ENCODE data around the gene CETP. TPM values are rescaled to one million over a fixed set of nuclear protein-coding genes. Genes with fewer than 3 reads are reported as not detected.
"Not testable (repeated sequence)": the region's sequence is repeated elsewhere in the genome, so short reads cannot be mapped to it uniquely, and the experiment has no call there.

The CETP gene
- total RNA-seq, 1 experiment from 2014 or later, result not detected

DNA sequence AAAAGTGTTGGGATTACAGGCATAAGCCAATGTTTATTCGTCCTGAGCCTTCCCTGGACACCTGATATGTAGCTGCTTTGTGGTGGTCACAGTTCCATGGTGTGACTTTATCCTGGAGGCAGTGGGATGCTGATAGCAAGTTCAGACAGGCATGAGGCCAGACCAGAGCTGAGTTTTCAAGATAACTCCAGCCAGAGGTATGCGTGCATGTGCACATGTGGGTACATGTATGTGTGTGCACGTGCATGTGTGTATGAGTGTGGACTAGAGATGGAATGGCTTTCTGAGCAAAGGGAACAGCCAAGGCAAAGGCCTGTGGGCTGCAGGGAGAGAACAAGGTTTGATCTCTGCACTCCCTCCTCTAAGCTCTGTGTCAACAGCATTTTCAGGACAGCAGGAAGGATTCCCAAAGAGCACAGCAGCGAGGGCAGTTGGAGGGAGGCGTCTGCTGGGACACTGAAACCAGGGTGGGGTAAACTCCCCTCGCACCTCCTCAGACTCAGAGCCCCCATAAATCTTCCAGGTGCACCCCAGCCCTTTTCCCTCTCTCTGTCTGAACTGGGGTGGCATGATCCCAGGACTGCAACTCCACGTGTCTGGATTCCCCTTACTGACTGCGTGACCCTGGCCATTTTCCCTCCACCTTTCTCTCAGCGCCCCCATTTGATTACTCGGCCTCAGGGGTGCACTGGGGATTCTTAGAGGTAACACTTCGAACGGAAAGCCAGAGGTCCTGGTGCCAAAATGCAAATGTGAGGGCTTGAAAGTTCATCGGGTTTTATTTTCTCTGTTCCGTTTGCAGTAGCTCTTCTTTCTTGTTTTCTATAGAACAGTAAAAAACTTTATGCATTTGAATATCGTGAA, 42.9 kb downstream of the CETP start:
- DNase-seq (ENCODE audit: low read depth), result no peak

GRCh38 chr16:57005597-57005996, 43.8 kb downstream of the CETP start:
- DNase-seq (ENCODE audit: low read depth); in situ Hi-C loops (cut with HindIII; ENCODE audit: low pct_unique_long_range_greater_than_20kb, low sequenced_read_pairs): not testable (repeated sequence)

More for the DNA sequence above, 42.9 kb downstream of the CETP start:
- in situ Hi-C loops (cut with HindIII; ENCODE audit: low pct_unique_long_range_greater_than_20kb, low sequenced_read_pairs), result no loop called here

GRCh38 chr16:57007050-57007449, 45.3 kb downstream of the CETP start:
- in situ Hi-C loops (cut with HindIII; ENCODE audit: low pct_unique_long_range_greater_than_20kb, low sequenced_read_pairs), result no loop called here
- DNase-seq (ENCODE audit: low read depth), result no peak

- in situ Hi-C loops (cut with HindIII; ENCODE audit: low pct_unique_long_range_greater_than_20kb, low sequenced_read_pairs), result no loop called here
- DNase-seq (ENCODE audit: low read depth), result no peak
Measured at GRCh38 chr16:57007530-57007929, 45.8 kb downstream of the CETP start.

GRCh38 chr16:57008440-57008839, 46.7 kb downstream of the CETP start:
- in situ Hi-C loops (cut with HindIII; ENCODE audit: low pct_unique_long_range_greater_than_20kb, low sequenced_read_pairs), result no loop called here
- DNase-seq (ENCODE audit: low read depth), result no peak

GRCh38 chr16:57009643-57010170, 48.0 kb downstream of the CETP start:
- in situ Hi-C loops (cut with HindIII; ENCODE audit: low pct_unique_long_range_greater_than_20kb, low sequenced_read_pairs), result no loop called here
- DNase-seq (ENCODE audit: low read depth), result no peak

- in situ Hi-C loops (cut with HindIII; ENCODE audit: low pct_unique_long_range_greater_than_20kb, low sequenced_read_pairs), result no loop called here
- no peak for DNase-seq (ENCODE audit: low read depth)
Measured at GRCh38 chr16:57012353-57012752, 50.6 kb downstream of the CETP start.

DNA sequence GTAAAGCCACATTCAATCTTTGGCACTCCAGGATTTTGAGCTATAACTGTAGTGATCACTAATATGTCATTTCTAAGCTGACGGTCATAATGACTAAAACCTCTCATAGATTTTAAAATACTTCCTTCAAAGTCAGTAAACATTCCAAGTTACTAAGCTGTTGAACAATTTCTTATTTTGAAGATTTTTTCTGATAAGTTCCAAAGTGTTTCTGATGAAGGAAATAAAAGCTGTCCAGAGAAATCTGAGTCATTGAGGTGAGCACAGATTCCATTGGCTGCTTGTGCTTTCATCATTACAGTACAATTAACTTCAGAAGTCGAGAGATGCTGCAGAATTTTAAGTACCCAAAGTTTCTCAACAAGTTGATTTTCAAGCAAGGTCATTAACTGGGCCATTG, 51.5 kb downstream of the CETP start:
- no peak for DNase-seq (ENCODE audit: low read depth)
- in situ Hi-C loops (cut with HindIII; ENCODE audit: low pct_unique_long_range_greater_than_20kb, low sequenced_read_pairs), result no loop called here

DNA sequence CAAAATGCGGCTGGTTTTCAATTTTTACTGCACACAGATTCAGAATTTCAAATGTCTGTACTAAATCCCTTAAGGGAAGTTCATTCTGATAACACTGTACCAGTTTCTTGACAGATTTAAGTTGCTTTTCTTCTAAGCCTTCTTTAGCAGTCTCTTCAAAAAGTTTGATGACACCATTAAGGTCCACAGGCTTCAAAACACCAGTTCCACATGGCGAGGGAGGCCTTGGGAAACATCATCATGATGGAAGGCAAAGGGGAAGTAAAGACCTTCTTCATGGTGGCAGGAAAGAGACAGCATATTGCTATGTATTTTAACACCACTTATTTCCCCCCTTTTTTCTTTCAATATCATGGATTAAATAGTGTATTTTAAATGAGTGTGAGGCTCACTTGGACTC, 52.2 kb downstream of the CETP start:
- DNase-seq (ENCODE audit: low read depth), result no peak
- in situ Hi-C loops (cut with HindIII; ENCODE audit: low pct_unique_long_range_greater_than_20kb, low sequenced_read_pairs), result no loop called here

GRCh38 chr16:57016301-57016700, 54.6 kb downstream of the CETP start:
- DNase-seq (ENCODE audit: low read depth), result no peak
- in situ Hi-C loops (cut with HindIII; ENCODE audit: low pct_unique_long_range_greater_than_20kb, low sequenced_read_pairs), result no loop called here

DNA sequence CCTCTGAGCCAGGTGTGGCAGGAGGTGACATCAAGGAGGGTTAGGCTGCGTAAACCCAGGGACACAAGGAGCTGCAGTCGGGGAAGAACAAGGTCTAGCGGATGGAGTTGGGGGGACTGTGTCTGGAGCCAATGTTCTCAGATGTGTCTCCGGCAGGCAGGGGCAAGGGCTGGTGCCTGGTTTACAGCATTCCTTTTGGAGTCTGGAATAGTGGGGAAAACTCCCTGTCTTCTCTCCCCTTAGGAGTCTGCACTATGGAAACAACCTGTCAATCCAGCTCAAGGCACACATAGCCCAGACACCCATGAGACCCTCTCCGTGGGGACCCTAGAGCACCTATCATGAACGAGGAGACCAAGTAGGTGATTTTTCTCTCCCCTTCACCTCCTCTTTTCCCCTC, 55.1 kb downstream of the CETP start:
- DNase-seq (ENCODE audit: low read depth), result no peak
- in situ Hi-C loops (cut with HindIII; ENCODE audit: low pct_unique_long_range_greater_than_20kb, low sequenced_read_pairs), result no loop called here

DNA sequence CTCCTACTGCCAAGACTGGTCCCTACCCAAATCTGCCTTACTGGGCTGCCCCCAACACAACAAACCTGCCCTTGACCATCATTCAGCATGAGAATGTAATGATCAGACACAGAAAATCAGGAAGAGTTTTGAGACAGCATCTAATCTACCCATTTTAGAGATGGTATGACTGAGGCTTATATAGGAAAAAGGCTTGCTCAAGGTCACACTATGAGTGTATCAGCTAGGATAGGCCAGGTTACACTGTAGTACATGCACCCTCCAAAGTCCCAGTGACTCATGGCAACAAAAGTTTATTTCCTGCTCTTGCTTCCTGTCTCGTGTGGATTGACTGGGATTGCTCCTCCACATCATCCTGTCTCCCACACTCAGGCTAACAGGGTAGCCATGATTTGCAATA, 55.5 kb downstream of the CETP start:
- in situ Hi-C loops (cut with HindIII; ENCODE audit: low pct_unique_long_range_greater_than_20kb, low sequenced_read_pairs), result no loop called here
- no peak for DNase-seq (ENCODE audit: low read depth)

DNA sequence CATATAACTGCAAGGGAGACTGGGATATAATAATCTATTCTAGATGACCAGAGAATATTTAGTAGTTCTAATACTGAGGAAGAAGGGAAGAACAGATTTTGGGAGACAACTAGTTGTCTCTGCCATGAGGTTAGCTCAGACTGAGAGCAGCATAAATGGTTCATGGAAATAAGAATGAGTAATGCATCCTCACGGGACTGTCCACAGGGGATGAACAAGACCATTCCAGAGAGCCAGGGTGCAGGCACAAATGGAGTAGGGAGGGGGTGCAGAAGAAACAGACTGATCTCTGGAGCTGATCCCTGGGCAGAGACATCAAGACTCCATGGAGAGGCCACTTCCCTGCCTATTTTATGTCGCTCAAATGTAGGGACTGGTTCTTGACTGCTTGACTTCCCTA, 58.0 kb downstream of the CETP start:
- no peak for DNase-seq (ENCODE audit: low read depth)
- in situ Hi-C loops (cut with HindIII; ENCODE audit: low pct_unique_long_range_greater_than_20kb, low sequenced_read_pairs), result no loop called here

- DNase-seq (ENCODE audit: low read depth), result no peak
- in situ Hi-C loops (cut with HindIII; ENCODE audit: low pct_unique_long_range_greater_than_20kb, low sequenced_read_pairs), result no loop called here
Measured at GRCh38 chr16:57020651-57021050, 58.9 kb downstream of the CETP start.

GRCh38 chr16:57021757-57022156, 60.0 kb downstream of the CETP start:
- in situ Hi-C loops (cut with HindIII; ENCODE audit: low pct_unique_long_range_greater_than_20kb, low sequenced_read_pairs), result no loop called here

DNA sequence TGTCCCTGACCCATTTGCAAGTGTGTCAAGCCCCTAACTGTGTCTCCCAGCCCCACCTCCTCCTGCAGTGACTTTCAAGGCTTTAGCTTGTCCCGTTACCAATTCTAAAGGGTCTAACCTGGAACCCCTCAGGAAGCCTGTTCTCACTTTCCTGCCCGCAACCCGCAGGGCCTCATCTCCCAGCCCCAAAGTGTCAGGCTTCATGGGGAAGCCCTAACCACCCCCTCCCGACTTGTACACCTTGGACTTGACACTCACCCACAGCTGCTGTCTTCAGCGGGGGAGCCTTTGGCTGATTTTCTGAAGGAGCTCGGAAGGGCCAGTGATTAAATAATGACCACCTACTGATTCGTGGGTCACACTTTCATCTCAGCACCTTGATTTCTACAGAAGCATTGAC, 60.7 kb downstream of the CETP start:
- in situ Hi-C loops (cut with HindIII; ENCODE audit: low pct_unique_long_range_greater_than_20kb, low sequenced_read_pairs), result no loop called here
- no peak for DNase-seq (ENCODE audit: low read depth)

More at GRCh38 chr16:57021757-57022156, 60.0 kb downstream of the CETP start:
- no peak for DNase-seq (ENCODE audit: low read depth)

DNA sequence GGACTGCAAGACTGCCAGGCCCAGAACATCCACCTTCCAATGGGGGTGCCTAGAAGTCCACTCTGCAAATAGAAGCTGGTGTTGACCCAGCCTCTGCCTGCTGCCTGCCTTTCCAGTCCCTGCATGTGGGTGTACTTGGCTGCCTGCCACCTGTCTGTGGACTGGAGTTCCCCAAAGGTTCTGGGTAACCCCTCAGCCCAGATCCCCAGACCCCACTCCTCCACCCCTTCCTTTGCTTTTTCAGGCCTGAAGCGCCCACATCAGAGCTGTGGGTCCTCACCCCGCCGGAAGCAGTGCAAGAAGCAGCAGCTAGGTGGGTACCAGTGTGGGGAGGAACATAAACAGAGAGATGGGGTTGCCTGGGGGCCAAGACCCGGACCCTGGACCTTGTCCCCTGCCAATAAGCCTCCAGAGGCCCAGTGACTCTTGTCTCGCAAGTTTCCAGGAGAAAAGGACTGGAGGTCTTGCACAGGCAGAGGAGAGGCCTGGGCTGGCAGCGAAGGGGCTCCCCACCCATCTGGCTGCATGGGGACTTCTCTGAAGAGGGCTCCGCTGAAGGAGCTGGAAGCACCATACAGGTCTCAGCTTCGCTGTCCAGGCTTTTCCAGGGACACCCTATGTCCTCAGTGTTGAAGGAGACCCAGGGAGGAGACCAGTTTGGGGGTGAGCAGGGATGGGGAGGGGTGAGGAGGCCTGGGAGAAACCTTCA, 61.9 kb downstream of the CETP start:
- in situ Hi-C loops (cut with HindIII; ENCODE audit: low pct_unique_long_range_greater_than_20kb, low sequenced_read_pairs), result no loop called here
- DNase-seq (ENCODE audit: low read depth), result no peak

- in situ Hi-C loops (cut with HindIII; ENCODE audit: low pct_unique_long_range_greater_than_20kb, low sequenced_read_pairs), result no loop called here
Measured at GRCh38 chr16:57024894-57025680, 63.3 kb downstream of the CETP start.

More at GRCh38 chr16:57024894-57025680, 63.3 kb downstream of the CETP start:
- no peak for DNase-seq (ENCODE audit: low read depth)
